Activated naive CD8-positive, alpha-beta T cell treated with anti-CD3 and anti-CD28 coated beads, Interleukin-2, amount 50 U/mL, for 16 hours (primary cell): ENCODE measurements around the gene TUBA3E.
"Not testable (repeated sequence)": the region's sequence is repeated elsewhere in the genome, so short reads cannot be mapped to it uniquely, and the experiment has no call there.

Experiments used
- DNase-seq: peaks from one replicate; pipeline ENCODE4 v3.0.0-alpha.2; 2020; ENCODE audit warnings: low read depth, low spot score

The TUBA3E gene

DNA sequence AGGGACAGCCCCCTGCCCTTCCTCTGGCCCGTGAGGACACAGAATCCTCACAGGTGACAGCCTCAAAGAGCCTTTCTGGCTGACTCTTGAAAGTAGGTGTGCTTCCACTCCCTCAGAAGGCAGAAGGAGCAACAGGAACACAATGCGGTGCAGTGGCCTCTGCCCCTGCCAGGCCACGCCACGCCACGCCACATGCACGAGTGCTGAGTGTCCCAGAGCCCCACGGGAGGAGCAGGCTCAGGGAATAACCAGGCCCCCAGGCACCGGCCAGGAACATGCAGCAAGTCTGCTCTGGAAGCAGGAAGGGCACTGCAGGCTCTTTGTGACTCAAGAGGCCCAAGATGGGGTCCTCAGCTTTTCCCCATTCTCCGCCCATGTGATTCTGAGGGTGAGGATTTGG lies 35.3 kb downstream of the TUBA3E start:
- no peak for DNase-seq

DNA sequence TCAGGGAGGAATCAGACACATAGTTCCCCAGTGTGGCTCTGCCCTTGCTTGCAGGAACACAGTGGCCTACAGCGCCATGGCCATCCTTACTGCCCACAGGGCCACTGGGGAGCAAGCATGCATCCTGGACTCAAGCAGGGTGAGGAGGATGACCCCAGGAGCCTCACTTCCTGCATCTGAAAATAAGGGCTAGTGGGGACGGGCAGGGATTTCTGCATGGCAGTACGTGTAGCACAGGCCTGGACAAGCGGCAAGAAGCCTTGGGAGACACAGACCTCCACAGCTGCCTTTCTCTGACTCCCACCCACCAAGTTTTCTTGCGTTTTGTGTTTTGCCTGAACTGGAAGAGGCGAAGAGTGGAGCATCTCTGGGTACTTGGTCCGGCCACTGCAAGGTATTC lies 35.8 kb downstream of the TUBA3E start:
- DNase-seq = not testable (repeated sequence)

DNA sequence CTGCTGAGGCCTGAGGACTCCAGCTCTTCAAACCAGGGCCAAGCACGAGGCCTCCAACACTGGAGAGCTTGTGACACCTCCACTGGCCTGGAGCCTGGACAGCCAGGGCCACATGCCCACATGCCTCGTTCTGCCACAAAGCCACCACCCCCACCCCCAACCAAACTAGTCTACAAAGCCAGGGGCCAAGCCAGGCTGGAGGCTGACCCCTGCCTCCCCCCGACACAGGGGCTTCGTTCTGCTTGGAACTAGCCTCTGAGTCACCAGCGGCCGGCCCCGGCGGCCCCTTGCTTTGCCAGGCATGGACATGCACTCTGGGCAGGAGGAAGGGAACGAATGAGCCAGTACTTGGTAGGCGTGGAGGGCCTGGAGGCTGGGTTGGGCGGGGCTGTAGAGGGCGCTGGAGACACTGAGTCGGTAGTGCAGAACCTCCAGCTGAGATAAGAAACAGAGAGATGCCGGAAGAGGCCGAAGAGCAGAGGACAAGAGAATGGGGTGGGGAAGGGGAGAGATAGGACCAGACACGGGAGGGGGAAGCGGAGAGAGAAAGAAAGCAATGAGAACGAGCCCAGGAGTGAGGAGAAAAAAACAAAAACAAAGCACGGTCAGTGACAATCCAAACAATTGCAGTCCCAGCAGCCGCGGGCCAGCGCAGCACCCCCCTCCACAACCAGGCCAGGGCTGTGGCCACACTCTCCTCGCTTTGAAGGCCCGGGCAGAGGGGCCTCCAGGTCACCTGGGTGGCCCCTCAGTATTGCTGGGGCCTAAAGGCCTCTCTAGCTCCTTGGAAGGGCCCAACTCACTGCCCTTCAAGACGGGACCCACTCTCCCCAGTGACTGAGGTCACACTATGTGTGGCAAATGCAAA lies 37.2 kb downstream of the TUBA3E start:
- not testable (repeated sequence) for DNase-seq

DNA sequence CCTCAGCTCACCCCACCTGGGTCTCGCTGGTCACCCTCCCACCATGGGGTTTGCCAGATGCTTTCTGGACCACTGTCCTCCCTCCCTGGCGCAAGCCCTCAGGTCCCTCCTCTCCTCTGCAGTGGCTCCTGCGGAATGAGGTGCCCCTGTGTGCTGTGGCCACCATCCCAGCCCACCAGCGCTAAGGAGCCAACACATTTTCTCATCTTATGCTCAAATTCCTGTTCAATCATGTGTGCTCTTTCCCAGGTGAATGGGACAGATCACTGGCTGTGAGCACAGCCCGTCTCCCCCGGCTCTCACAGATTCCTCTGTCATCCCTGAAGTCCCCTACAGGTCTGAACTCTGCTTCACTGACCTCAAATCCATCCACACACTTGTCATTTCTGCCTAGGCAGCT lies 38.1 kb downstream of the TUBA3E start:
- no peak for DNase-seq

DNA sequence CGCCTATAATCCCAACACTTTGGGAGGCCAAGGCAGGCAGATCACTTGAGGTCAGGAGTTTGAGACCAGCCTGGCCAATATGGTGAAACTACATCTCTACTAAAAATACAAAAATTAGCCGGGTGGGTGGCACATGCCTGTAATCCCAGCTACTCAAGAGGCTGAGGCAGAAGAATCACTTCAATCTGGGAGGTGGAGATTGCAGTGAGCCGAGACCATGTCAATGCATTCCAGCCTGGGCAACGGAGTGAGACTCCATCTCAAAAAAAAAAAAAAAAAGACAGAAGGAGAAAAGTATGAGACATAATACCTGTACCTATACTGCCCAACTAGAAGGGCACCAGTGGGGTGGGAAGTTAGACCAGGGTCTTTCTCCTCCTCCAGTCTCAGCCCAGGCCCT lies 38.9 kb downstream of the TUBA3E start:
- DNase-seq = not testable (repeated sequence)

DNA sequence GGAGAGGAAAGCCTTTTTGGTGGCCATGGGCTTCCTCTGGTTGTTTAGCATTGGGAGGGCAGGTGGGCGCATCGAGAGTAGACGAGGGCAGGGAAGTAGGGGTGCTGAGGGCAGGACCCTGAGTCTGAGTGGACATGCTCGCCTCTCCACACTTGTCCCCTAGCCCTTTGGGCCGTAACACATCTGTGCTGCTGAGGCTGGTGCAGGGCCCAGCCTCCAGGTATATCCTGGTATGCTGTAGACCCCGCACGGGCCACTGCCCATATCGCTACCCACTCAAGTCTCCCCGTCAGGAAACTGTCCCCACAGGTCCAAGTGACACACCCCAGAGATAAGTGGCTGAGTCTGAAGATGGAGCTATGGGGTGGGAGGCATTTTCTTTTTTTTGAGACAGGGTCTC lies 39.6 kb downstream of the TUBA3E start:
- no peak for DNase-seq

DNA sequence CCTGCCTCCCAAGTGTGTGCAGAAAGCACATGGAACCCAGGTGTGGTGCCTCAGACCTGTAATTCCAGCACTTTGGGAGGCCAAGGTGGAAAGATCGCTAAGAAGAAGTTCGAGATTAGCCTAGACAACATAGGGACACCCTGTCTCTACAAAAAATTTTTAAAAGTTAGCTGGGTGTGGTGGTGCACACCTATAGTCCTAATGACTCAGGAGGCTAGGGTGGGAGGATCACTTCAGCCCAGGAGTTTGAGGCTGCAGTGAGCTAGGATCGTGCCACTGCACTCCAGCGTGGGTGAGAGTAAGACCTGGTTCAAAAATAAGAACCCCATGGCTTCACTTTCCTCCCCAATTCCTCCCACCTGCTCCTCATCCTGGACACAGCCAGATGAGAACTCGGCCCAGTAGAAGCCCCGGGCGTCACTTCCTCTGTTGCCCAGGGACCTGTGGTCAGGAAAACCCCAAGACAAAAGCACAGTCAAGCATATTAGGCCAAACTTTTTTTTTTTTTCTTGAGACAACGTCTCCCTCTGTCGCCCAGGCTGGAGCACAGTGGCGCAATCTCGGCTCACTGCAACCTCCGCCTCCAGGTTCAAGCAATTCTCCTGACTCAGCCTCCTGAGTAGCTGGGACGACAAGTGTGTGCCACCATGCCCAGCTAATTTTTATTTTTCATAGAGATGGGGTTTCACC lies 40.3 kb downstream of the TUBA3E start:
- not testable (repeated sequence) for DNase-seq

DNA sequence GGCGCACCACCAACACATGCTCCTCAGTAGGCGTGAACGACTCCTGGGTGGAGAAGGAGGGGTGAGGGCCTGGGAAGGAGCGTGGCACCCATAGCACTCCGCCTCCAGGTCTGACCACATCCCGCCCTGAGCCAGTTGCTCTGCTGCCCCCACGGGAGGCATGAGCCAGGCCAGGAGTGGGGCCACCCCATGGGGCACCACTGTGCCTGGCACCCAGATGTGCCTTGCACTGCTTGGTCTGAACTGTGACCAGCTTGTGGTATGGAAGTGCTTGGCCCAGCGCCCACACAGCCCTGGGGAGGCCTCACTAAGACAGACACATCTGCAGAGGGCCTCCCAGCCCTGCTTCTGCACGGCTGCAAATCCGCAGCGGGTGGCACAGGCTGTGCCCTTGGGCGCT lies 40.9 kb downstream of the TUBA3E start:
- not testable (repeated sequence) for DNase-seq

DNA sequence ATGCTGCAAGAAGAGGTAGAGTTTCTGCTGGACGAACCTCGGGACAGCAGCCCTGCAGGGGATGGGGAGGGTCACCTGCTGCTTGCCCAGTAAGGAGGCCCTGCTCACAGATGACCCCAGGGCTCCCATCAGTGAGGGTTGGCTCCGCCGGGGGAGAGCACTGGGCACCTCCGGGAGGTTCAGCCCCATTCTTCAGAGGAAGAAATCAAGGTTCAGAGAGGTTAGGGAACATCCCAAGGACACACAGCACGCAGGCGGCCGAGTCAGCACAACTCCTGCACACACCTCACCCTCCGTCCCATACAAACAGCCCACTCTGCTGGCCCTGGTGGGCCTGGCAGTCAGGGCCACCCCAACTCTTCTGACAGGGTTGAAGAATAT lies 41.6 kb downstream of the TUBA3E start:
- no peak for DNase-seq

DNA sequence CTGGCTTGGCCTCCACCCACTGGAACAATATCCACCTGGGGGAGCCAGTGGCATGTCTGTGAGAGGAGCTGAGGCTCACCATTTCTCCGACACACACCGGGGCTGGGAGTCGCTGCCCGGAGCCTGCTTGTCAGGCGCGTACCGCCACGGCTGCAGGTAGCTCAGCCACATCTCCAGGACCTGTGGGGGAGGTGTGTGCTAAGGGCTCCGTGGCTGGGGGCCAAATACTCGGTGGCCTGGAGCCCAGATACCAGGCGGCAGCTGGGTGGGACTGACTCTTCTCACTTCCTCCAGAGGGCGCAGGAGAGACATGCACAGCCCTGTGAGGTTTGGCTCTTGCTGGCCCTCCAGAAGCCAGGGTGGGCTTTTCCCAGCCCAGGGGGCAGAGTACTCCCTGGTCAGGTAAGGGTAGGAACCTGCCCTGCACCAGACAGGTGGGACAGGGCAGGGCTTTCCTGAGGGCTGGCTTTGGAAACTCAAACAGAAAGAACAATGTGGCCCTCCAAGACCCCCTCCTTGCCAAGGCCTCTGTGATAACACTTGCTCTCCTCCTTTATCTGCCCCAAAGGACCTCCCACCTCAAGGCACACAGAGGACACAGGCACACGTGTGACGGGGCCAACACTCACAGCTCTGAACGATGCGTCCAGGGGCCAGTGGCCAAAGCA lies 42.1 kb downstream of the TUBA3E start:
- not testable (repeated sequence) for DNase-seq

DNA sequence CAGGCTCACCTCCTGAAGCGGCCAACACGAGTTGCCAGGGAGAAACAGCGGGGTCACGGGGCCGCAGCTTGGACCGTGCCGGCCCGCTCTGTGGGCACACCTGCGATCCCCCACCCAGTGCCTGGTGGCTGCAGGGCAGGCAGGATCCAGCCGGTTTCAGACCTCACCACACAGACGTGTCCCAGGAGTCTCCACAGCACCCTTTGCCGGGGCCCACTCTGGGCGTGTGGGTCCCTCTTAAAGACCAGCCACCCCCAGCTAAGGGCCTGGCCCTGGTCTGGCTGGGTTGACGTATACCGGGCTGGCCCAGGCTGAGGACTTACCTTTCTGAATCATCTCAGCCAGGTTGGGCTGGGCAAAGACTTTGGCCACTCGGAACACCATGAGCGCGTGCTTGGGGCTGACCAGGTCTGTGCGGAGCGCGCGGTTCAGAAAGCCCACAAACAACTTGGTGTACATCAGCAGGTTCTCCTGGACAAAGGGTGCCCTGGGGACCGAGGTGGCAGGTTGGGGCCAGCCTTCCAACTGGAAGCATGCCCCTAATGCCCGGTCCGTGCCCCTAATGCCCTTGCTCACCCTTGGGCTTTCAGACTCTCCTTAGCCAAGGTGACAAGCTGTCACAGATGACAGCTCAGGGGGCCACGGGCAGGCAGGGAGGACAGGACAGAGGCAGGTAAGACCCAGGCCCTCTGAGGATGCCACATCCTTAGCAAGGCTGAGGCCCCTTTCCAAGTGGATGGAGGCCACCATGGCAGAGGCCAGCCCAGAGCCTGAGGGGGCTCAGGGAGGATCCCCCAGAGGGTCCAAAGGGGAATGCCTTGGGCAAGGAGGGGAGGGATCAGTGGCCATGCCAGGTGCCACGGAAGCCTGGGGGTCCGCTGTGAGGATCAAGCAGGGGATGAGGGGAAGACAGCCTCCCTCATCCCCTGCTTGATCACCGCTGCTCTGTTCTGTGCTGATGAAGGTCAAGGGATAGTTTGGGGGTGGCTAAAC lies 43.2 kb downstream of the TUBA3E start:
- DNase-seq = no peak

DNA sequence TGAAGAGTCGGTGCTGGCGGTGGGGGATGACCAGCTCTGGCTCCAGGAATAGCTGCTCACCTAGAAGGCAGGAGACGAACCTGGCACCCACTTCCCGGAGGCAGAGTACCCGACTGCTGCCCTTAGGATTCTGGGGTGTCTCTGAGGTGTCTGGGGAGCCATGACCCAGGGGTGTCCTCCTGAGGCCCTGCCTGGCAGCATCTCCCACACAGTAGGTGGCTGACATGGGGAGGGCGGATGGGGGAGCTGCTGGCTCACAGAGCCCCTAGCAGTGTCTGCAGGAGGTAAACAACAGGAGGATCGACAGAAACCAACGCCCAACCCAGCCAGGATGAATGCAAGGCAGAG lies 43.8 kb downstream of the TUBA3E start:
- DNase-seq = not testable (repeated sequence)

DNA sequence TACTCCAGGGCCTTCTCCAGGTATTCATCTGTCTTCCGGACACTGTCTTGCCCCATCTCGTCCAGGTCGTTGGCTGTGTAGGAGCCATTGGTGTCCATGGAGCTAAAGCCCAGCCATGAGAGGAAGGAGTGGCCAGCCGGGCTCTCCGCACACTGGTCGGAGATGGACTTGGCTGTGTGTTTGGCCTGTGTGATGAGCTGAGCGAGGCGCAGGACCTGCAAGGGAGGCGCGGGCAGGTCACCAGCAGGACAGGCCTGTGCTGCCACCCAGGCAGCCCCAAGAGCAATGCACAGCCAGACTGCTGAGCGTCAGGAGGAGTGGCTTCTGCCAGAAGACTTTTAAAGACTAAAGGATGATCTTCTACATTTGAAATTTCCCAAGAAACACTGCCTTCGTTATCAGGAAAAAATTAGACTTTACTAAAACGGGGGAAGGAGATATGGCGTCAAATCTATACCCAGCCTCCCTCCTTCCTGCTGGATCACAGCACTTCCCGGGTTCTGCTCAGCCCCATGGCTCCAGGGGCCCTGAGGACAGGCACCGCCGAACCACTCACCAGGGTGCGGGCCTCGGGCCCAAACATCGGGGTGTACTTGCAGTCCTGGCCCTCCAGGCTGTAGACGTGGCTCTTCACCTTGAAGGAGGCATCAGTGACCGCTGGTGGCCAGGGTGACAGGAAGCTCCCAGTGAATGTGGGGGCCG lies 44.4 kb downstream of the TUBA3E start:
- not testable (repeated sequence) for DNase-seq

DNA sequence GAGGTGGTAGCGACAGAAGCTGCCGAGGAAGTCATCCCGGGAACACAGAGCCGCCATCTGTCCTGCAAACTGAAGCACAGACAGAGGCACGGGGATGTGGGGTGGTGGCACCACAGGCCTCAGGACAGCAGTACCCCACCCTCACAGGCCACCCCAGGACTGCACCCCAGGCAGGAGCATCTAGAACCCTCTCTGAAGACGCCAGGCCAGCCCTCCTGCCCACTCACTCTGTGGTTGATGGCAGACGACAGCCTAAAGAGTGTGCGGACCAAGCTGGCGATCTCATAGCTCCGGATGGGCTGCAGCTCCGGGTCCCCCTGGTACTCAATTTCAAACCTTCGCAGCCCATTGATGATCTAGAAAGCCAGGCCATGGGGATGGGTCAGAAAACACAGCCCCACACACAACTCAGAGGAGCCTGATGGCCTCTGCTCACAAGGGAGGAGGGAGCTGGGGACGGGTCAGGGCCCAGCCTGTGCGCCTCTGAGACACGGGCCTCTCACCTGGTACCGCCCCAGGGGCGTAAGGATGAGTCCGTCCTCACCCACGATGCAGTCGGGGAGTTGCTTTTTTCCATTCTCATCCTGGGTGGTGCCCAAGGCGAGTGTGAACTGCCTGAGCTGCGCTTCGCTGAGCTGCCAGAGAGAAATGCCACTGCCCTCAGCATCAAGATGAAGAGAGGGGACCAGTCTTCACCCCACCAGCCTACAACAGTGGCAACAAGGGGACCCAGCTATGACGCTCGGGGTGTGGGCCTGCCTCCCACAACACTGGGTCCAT lies 45.2 kb downstream of the TUBA3E start:
- DNase-seq = no peak

DNA sequence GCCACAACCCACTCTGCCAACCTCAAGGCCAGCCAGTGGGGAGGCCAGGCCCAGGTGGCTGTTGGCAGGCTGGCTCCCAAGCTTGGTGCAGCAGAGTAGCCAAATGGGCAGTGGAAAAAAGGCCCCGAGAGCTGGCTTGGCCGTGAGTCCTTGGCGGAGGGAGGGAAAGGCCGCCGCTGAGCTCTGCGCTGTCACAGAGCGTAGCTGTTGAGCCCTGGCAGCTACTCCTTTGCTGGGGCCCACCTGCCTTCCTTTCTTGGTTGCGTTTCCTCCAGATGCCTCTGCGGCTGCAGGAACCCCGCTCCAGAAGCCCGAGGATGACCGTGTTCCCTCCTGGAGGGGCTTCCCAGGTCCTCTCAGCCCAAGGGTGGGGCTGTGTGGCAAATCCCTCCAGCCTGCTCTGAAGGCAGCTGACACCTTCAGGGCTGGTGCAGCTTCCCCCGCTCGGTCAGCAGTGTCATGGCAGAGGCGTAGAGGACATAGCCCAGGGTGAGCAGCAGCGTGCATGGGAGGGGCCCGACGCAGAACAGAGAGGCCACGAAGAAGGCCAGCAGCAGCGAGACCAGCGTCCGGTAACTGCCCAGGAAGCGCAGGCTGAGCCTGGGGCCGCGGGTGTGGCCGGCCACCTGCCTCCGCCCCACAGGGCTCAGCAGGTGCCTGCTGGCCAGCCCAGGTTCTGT lies 46.0 kb downstream of the TUBA3E start:
- not testable (repeated sequence) for DNase-seq

DNA sequence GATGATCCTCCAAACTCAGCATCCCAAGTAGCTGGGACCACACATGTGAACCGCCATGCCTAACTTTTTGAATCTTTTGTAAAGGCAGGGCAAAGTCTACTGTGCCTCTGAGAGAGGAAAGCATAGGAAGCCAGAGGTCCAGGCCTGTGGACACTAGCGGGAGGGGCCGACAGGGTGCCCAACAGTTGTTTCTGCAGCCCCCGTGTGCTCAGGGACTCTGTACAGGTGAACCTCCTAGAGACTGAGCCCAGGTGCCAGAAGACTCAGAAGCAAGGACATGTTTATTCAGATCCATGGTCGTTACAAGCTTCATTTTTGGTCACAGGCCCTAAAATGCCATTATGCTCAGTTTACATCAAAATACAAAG lies 47.1 kb downstream of the TUBA3E start:
- not testable (repeated sequence) for DNase-seq

DNA sequence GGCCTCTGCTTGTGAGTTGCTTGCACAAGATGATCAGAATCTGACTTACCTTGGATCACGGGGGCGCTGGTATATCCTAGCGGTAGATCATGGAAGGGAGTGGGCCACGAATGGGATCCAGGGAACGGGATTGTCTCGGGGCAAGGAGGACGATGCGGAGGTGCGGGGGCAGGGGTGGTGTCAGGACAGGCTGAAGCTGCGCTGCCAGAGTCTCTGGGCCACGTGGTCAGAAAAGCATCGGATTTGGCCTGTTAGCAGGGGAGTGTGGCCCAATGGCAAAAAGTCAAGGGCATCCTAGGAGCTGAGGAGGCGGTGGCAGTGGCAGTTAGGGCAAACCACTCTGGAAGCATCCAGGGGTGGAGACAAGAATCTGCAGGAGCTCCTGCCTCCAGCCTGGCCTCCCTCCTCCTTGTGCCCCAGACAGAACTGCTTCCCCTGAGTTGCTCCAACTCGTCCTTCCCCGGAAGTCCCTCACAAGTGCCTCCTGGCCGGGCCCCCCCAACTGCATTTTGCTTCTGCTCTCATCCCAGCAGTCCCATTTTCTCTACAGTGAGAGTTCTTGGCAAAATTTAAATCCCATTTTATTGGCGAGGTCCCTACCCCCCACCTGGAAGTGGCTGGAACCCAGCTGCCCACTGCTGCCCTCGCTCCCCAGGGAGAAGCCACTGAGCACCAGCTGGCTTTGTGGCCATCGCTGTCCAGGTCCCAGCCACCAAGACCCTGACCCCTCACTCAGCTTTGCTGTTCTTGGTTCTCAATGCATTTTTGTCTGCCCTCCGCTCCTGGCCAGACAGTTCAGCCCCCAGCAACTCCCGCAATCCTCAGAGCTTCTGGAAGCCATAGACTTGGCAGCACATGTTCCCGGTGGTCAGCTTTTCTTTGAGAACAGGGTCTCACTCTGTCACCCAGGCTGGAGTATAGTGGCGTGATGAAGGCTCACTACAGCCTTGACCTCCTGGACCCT lies 47.8 kb downstream of the TUBA3E start:
- DNase-seq = no peak

DNA sequence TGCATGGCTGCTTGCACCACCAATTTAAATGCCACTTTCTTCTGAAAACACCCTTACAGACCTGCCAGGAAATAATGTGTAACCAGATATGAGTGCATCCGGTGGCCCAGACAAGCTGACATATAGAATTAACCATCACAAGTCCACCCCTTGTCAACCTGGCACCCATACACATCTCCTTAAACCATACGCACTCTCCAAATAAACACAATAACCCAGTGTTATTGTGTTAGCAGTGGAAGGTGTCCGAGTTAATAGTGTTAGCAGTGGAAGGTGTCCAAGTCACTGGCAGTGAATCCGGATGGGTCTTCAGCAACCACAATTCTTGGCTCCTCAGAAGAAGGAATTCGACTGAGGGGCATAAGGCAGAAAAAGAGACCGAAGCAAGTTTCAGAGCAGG lies 49.7 kb downstream of the TUBA3E start:
- DNase-seq = not testable (repeated sequence)
